Neural cell (in vitro differentiated cells): ENCODE data around the gene ZSWIM8.

Source experiments
- CTCF ChIP-seq: fragments of 450-650 bp; IDR thresholded peaks from 2 replicates; pipeline ENCODE4 v1.5.1; 2014; ENCODE audit warnings: antibody characterized with exemption, mild to moderate bottlenecking, moderate library complexity; ENCODE audit not compliant: poor library complexity, severe bottlenecking
- SMC3 ChIP-seq: fragments of 450-650 bp; conservative IDR thresholded peaks from 2 replicates; pipeline ENCODE4 v1.6.1; 2014; ENCODE audit warnings: antibody characterized with exemption, mild to moderate bottlenecking, moderate library complexity; ENCODE audit not compliant: poor library complexity
- TAF1 ChIP-seq: IDR thresholded peaks from 2 replicates; pipeline ENCODE4 v1.6.1; 2012; ENCODE audit warnings: low read depth

GRCh38 chr10:73769396-73769795 is 16.0 kb upstream of the ZSWIM8 start:
- no peak for TF ChIP-seq CTCF
- TF ChIP-seq SMC3, result no peak
- no peak for TF ChIP-seq TAF1
